ENCODE data around the gene SLC22A31.
A peak's percentile ranks its signal among the peaks of the same experiment; 100 is the strongest.
"Not testable (repeated sequence)": the region's sequence is repeated elsewhere in the genome, so short reads cannot be mapped to it uniquely, and the experiment has no call there.

Gene SLC22A31

GRCh38 chr16:89193576-89194293 is 6.6 kb downstream of the SLC22A31 start:
- no peak for DNase-seq (ENCODE audit: low read depth in 2 of 2)

- DNase-seq (ENCODE audit: low read depth in 2 of 2) = peak; percentile 46 to 50
These were observed 7.3 kb downstream of the SLC22A31 start for GRCh38 chr16:89192956-89193575.

- DNase-seq (ENCODE audit: low read depth in 2 of 2) = peak; percentile 65 to 72
These were observed 8.0 kb downstream of the SLC22A31 start for GRCh38 chr16:89192186-89192955.

- DNase-seq (ENCODE audit: low read depth in 2 of 2) = no peak
These were observed 8.5 kb downstream of the SLC22A31 start for GRCh38 chr16:89191901-89192185.

- no peak for DNase-seq (ENCODE audit: low read depth in 2 of 2)
These were observed 9.1 kb downstream of the SLC22A31 start for GRCh38 chr16:89191033-89191900.

GRCh38 chr16:89190150-89190958 is 10.0 kb downstream of the SLC22A31 start:
- no peak for DNase-seq (ENCODE audit: low read depth in 2 of 2)

- DNase-seq (ENCODE audit: low read depth in 2 of 2) = no peak
These were observed 10.8 kb downstream of the SLC22A31 start for GRCh38 chr16:89189358-89190025.

- DNase-seq (ENCODE audit: low read depth in 2 of 2) = not testable (repeated sequence)
These were observed 11.6 kb downstream of the SLC22A31 start for GRCh38 chr16:89188471-89189357.

- DNase-seq (ENCODE audit: low read depth in 2 of 2) = no peak
These were observed 12.5 kb downstream of the SLC22A31 start for GRCh38 chr16:89187770-89188392.

- no peak for DNase-seq (ENCODE audit: low read depth in 2 of 2)
These were observed 13.1 kb downstream of the SLC22A31 start for GRCh38 chr16:89187032-89187769.

- not testable (repeated sequence) for DNase-seq (ENCODE audit: low read depth in 2 of 2)
These were observed 13.7 kb downstream of the SLC22A31 start for GRCh38 chr16:89186593-89187031.

GRCh38 chr16:89185887-89186592 is 14.3 kb downstream of the SLC22A31 start:
- DNase-seq (ENCODE audit: low read depth in 2 of 2) = not testable (repeated sequence)

GRCh38 chr16:89184933-89185794 is 15.2 kb downstream of the SLC22A31 start:
- DNase-seq (ENCODE audit: low read depth in 2 of 2) = no peak

GRCh38 chr16:89184677-89184932 is 15.7 kb downstream of the SLC22A31 start:
- no peak for DNase-seq (ENCODE audit: low read depth in 2 of 2)

- DNase-seq (ENCODE audit: low read depth in 2 of 2) = no peak
These were observed 16.2 kb downstream of the SLC22A31 start for GRCh38 chr16:89183975-89184676.

- no peak for DNase-seq (ENCODE audit: low read depth in 2 of 2)
These were observed 16.9 kb downstream of the SLC22A31 start for GRCh38 chr16:89183463-89183862.

Data from stimulated activated CD8-positive, alpha-beta memory T cell treated with anti-CD3 and anti-CD28 coated beads, Interleukin-15, amount 100 ng/mL, for 48 hours (primary cell).